ENCODE measurements around the gene TMEM187. TPM values are rescaled to one million over a fixed set of nuclear protein-coding genes. Genes with fewer than 3 reads are reported as not detected.

Gene TMEM187
- total and polyA plus RNA-seq, 2 experiments from 2014 or later, result 8.7 to 12.1 TPM

GRCh38 chrX:153931151-153931550 lies 41.4 kb upstream of the TMEM187 start:
- H3K4me2 ChIP-seq, result no peak overlapping the region
- no peak overlapping the region for H2AFZ ChIP-seq

GRCh38 chrX:153931748-153932147 lies 40.8 kb upstream of the TMEM187 start:
- H3K9me2 ChIP-seq (replicated peaks; ENCODE audit: insufficient read depth), result no peaks in the 10 kb centered on the region
- no peaks in the 10 kb centered on the region for H3K9me3 ChIP-seq (ENCODE audit: low read depth)
- H3K4me3 ChIP-seq, result no peak overlapping the region
- WGBS (ENCODE audit: low lambda C conversion rate, missing lambda C conversion rate), result 90% methylated on average over 13 of the region's 13 CpGs
- TF ChIP-seq EZH2 (IDR thresholded peaks at IDR 0.05; ENCODE audit: borderline replicate concordance) (no peak), EZH2phosphoT487 (IDR thresholded peaks at IDR 0.05; ENCODE audit: low read depth, severe bottlenecking, unreplicated experiment) (no peak), CTCF (IDR thresholded peaks at IDR 0.05; ENCODE audit: poor library complexity) (no peak)
- DNase-seq (ENCODE audit: low spot score), result no peak
- H4K20me1 ChIP-seq (ENCODE audit: insufficient read depth, poor library complexity, severe bottlenecking), result no peaks in the 10 kb centered on the region
- peaks cover 4% of the 10 kb centered on the region for H3K4me1 ChIP-seq (ENCODE audit: insufficient read depth)
- H2AFZ ChIP-seq, result no peak overlapping the region
- peaks cover 18% of the 10 kb centered on the region for H3K79me2 ChIP-seq
- H3K27ac ChIP-seq, result no peak overlapping the region
- H3K27me3 ChIP-seq, result no peaks in the 10 kb centered on the region
- H3K36me3 ChIP-seq (replicated peaks; ENCODE audit: insufficient read depth, low read depth), result no peaks in the 10 kb centered on the region
- no peak overlapping the region for H3K4me2 ChIP-seq

More at GRCh38 chrX:153931151-153931550, 41.4 kb upstream of the TMEM187 start:
- TF ChIP-seq EZH2phosphoT487 (IDR thresholded peaks at IDR 0.05; ENCODE audit: low read depth, severe bottlenecking, unreplicated experiment), result no peak
- no peak for TF ChIP-seq CTCF (IDR thresholded peaks at IDR 0.05; ENCODE audit: poor library complexity)
- TF ChIP-seq EZH2 (IDR thresholded peaks at IDR 0.05; ENCODE audit: borderline replicate concordance), result no peak
- Histone ChIP-seq H3K4me1 (ENCODE audit: insufficient read depth) (peaks cover 7% of the 10 kb centered on the region), H3K27me3 (no peaks in the 10 kb centered on the region), H3K36me3 (replicated peaks; ENCODE audit: insufficient read depth, low read depth) (no peaks in the 10 kb centered on the region), H3K9me2 (replicated peaks; ENCODE audit: insufficient read depth) (no peaks in the 10 kb centered on the region), H3K27ac (no peak overlapping the region), H3K4me3 (no peak overlapping the region), H3K9me3 (ENCODE audit: low read depth) (no peaks in the 10 kb centered on the region), H3K79me2 (peaks cover 18% of the 10 kb centered on the region), H4K20me1 (ENCODE audit: insufficient read depth, poor library complexity, severe bottlenecking) (no peaks in the 10 kb centered on the region)
- no peak for DNase-seq (ENCODE audit: low spot score)
- 83% methylated on average over 8 of the region's 8 CpGs for whole genome bisulfite sequencing (ENCODE audit: low lambda C conversion rate, missing lambda C conversion rate)

- H3K27me3 ChIP-seq, result no peaks in the 10 kb centered on the region
- no peak for DNase-seq (ENCODE audit: low spot score)
- 88% methylated on average over 13 of the region's 13 CpGs for WGBS (ENCODE audit: low lambda C conversion rate, missing lambda C conversion rate)
- no peaks in the 10 kb centered on the region for H3K9me2 ChIP-seq (replicated peaks; ENCODE audit: insufficient read depth)
- no peak for TF ChIP-seq CTCF (IDR thresholded peaks at IDR 0.05; ENCODE audit: poor library complexity)
- TF ChIP-seq EZH2 (IDR thresholded peaks at IDR 0.05; ENCODE audit: borderline replicate concordance), result no peak
- TF ChIP-seq EZH2phosphoT487 (IDR thresholded peaks at IDR 0.05; ENCODE audit: low read depth, severe bottlenecking, unreplicated experiment), result no peak
- H3K36me3 ChIP-seq (replicated peaks; ENCODE audit: insufficient read depth, low read depth), result no peaks in the 10 kb centered on the region
- no peak overlapping the region for H3K27ac ChIP-seq
- H3K9me3 ChIP-seq (ENCODE audit: low read depth), result no peaks in the 10 kb centered on the region
- H3K4me3 ChIP-seq, result no peak overlapping the region
- H3K79me2 ChIP-seq, result peaks cover 18% of the 10 kb centered on the region
- no peak overlapping the region for H2AFZ ChIP-seq
- H4K20me1 ChIP-seq (ENCODE audit: insufficient read depth, poor library complexity, severe bottlenecking), result no peaks in the 10 kb centered on the region
- no peaks in the 10 kb centered on the region for H3K4me1 ChIP-seq (ENCODE audit: insufficient read depth)
- H3K4me2 ChIP-seq, result no peak overlapping the region
Observed at GRCh38 chrX:153932220-153932915, 40.2 kb upstream of the TMEM187 start.
